ENCODE measurements around the gene MUC6.
A peak's percentile ranks its signal among the peaks of the same experiment; 100 is the strongest.

The MUC6 gene

GRCh38 chr11:1050581-1051355 lies 14.2 kb upstream of the MUC6 start:
- peak; percentile 67 for DNase-seq

- peak; percentile 15 for DNase-seq
Measured at GRCh38 chr11:1049911-1050580, 13.5 kb upstream of the MUC6 start.

DNA sequence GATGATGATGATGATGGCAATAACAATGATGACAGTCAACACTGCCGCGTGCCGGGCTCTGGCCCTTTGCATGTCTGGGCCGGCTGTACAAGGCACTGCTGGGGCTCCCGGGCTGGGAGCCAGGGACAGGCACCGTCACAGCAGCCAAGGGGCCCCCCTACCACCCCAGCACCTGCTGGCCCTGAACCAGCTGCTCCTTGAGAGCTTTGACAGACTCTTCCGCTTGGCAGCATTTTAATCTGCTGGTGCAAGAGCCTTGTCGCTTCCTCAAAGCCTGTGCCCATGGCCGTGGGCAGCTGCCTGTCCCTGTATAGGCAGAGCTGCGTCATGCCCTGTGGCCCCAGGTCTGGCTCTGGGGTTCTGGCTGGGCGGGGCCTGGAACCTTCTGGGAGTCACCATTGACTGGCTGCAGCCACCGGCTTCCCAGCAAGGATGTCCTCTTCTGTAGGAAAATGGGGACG lies 12.9 kb upstream of the MUC6 start:
- DNase-seq, result no peak

DNA sequence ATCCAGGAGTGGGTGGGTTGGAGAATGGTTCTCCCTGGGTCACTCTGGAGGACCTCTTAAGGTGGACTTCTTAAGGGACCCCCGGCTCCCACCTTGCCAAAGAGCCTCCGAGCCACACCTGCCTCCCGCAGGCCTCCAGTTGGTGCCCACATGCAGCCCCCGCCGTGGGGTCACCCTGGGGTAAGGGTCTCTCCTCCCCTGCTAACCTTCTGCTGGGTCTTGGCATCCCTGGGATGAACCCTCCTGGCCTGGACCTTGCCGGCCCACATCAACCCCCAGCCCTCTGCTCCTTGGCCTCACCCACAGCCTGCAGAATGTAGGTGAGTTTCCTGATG lies 12.5 kb upstream of the MUC6 start:
- peak; percentile 8 for DNase-seq

GRCh38 chr11:1048375-1049070 lies 12.0 kb upstream of the MUC6 start:
- no peak for DNase-seq

- DNase-seq, result peak; percentile 16
Measured at GRCh38 chr11:1047595-1048156, 11.2 kb upstream of the MUC6 start.

DNA sequence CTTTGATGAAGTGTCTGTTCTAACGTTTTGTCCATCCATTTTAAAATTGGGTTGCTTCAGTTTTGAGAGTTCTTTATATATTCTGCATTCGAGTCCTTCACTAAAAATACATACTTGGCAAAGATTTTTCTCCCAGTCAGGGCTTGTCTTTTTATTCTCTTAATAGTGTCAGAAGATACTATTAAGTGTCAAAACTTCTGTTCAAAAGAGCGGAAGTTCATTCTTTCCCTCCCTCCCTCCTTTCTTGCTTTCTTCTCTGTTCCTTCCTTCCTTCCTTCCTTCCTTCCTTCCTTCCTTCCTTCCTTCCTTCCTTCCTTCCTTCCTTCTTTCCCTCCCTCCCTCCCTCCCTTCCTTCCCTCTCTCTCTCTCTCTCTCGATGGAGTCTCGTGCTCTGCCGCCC lies 7.6 kb upstream of the MUC6 start:
- DNase-seq, result no peak

- DNase-seq, result no peak
Measured at GRCh38 chr11:1043563-1044096, 7.1 kb upstream of the MUC6 start.

DNA sequence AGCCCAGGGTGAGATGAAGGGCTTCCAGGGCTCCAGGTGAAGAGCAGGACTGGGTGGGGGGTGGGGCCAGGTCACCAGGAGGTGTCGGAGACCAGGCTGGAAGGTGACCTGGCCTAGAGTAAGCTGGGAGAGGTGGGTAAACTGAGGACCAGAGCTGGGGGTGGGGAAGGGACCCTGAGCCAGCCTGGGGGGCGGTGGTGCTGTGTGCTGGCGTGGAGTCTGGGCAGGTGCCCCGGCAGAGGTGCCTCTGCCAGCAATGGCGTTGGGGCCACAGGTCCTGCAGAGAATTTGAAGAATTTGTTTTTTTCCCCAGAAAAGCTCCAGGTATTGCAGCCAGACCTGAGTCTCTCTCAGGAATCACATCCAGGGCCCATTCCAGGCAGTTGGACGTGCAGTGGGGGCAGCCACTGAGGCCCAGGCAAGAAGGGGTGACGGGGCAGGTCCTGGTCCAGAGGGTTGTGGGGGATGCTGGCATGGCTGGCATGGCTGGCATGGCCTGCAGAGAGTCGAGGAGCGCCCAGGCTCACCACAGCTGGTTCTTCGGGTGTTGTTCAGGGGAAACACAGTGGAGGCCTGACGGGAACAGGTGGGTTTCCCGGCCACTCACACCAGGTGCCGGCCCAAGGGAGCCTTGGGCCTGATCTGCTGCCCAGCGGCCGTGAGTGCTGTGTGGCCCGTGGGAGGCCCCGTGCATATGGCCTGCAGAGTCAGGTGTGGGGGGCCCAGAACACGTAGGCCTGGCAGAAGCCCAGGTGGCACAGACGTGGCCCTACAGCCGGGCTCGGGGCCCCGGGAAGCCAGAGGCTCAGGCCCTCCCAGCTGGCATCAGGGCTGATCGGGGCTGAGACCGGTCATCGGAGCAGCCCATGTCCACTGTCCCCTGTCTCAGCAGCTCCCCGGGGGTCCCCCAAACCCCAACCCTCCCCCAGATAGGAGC lies 6.4 kb upstream of the MUC6 start:
- no peak for DNase-seq

GRCh38 chr11:1041936-1042608 lies 5.6 kb upstream of the MUC6 start:
- no peak for DNase-seq

GRCh38 chr11:1041471-1041870 lies 5.0 kb upstream of the MUC6 start:
- DNase-seq, result no peak

- DNase-seq, result no peak
Measured at GRCh38 chr11:1041149-1041467, 4.6 kb upstream of the MUC6 start.

GRCh38 chr11:1040428-1041148 lies 4.1 kb upstream of the MUC6 start:
- DNase-seq, result no peak

- DNase-seq, result no peak
Measured at GRCh38 chr11:1039481-1040427, 3.2 kb upstream of the MUC6 start.

- DNase-seq, result no peak
Measured at GRCh38 chr11:1038921-1039320, 2.4 kb upstream of the MUC6 start.

DNA sequence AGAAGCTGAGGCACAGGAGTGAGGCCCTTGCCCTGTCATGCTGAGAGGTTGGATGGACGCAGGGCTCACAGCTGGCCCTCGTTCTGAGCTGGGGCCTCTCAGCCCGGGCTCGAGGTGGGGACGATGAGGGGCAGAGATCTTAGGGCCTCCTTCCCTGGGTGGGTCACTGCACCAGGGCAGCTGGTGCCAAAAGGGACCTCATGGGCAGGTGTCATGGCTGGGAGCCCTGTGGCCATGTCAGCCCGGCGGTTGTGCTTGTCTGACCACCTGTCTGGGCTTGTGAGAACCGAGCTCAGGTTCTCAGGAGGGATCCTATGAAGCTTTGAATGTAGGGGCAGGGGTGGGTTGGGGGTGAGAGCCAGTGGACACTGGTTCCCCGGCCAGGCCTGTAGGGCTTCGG lies 1.8 kb upstream of the MUC6 start:
- DNase-seq, result no peak

GRCh38 chr11:1037506-1038055 lies 1.1 kb upstream of the MUC6 start:
- no peak for DNase-seq

- no peak for DNase-seq
Measured at GRCh38 chr11:1036931-1037330, 413 bp upstream of the MUC6 start.

GRCh38 chr11:1035577-1036283 lies 788 bp downstream of the MUC6 start:
- no peak for DNase-seq
